Neural cell (in vitro differentiated cells): Measurements from ENCODE around the gene NSFL1C. TPM values are rescaled to one million over a fixed set of nuclear protein-coding genes. Genes with fewer than 3 reads are reported as not detected.

Experiments used
- H2AFZ ChIP-seq: fragments of 200-600, 300-800 bp; sonication (generic), shearing (Covaris generic); 2 replicates; pipeline ENCODE4 v1.6.0; 2014; ENCODE audit warnings: low read depth, mild to moderate bottlenecking, antibody characterized with exemption, low read length, moderate library complexity
- H3F3A ChIP-seq: fragments of 200-600 bp; shearing (Covaris generic); 2 replicates; pipeline ENCODE4 v1.6.1; 2016; ENCODE audit warnings: mild to moderate bottlenecking, moderate library complexity, mixed read lengths, antibody characterized with exemption, low read length; ENCODE audit not compliant: insufficient read depth, poor library complexity, severe bottlenecking
- H3K27ac ChIP-seq: fragments of 200-600, 300-800 bp; sonication (generic), shearing (Covaris generic); 2 replicates; pipeline ENCODE4 v1.5.1; 2014; ENCODE audit warnings: mild to moderate bottlenecking, low read length, moderate library complexity
- H3K27me3 ChIP-seq: fragments of 300-800, 200-600 bp; sonication (generic), shearing (Covaris generic); 2 replicates; pipeline ENCODE4 v1.6.0; 2014; ENCODE audit warnings: mild to moderate bottlenecking, low read depth, low read length, moderate library complexity; ENCODE audit not compliant: insufficient read depth
- H3K36me3 ChIP-seq: fragments of 300-800, 200-600 bp; sonication (generic), shearing (Covaris generic); 2 replicates; pipeline ENCODE4 v1.5.1; 2014; ENCODE audit warnings: mild to moderate bottlenecking, antibody characterized with exemption, low read length, moderate library complexity; ENCODE audit not compliant: insufficient read depth
- H3K4me2 ChIP-seq: fragments of 300-800, 200-600 bp; sonication (generic), shearing (Covaris generic); 2 replicates; pipeline ENCODE4 v1.6.0; 2014; ENCODE audit warnings: mild to moderate bottlenecking, low read length
- H3K4me3 ChIP-seq: fragments of 300-800, 200-600 bp; sonication (generic), shearing (Covaris generic); 2 replicates; pipeline ENCODE4 v1.5.1; 2014; ENCODE audit warnings: mild to moderate bottlenecking, low read length, moderate library complexity
- H3K79me2 ChIP-seq: fragments of 200-600 bp; shearing (Covaris generic); replicated peaks from 2 replicates; pipeline ENCODE4 v1.6.0; 2014; ENCODE audit warnings: mild to moderate bottlenecking, low read length, moderate library complexity; ENCODE audit not compliant: insufficient read depth
- H3K9ac ChIP-seq: fragments of 300-800, 200-600 bp; sonication (generic), shearing (Covaris generic); 2 replicates; pipeline ENCODE4 v1.6.1; 2016; ENCODE audit warnings: mild to moderate bottlenecking, low read length, mixed read lengths
- H3K9me2 ChIP-seq: fragments of 200-600 bp; shearing (Covaris generic); 2 replicates; pipeline ENCODE4 v1.6.1; 2016; ENCODE audit warnings: mild to moderate bottlenecking, low read length, mixed read lengths; ENCODE audit not compliant: insufficient read depth
- H3K9me3 ChIP-seq: fragments of 200-600, 300-800 bp; sonication (generic), shearing (Covaris generic); 2 replicates; pipeline ENCODE4 v1.6.1; 2016; ENCODE audit warnings: mild to moderate bottlenecking, mixed run types, low read length, moderate library complexity, mixed read lengths
- H4K20me1 ChIP-seq: fragments of 200-600 bp; shearing (Covaris generic); 2 replicates; pipeline ENCODE4 v1.6.1; 2016; ENCODE audit warnings: mild to moderate bottlenecking, mixed run types; ENCODE audit not compliant: insufficient read depth
- CTCF ChIP-seq: fragments of 450-650 bp; IDR thresholded peaks from 2 replicates; pipeline ENCODE4 v1.5.1; 2014; ENCODE audit warnings: antibody characterized with exemption, mild to moderate bottlenecking, moderate library complexity; ENCODE audit not compliant: poor library complexity, severe bottlenecking
- EP300 ChIP-seq: fragments of 450-650 bp; conservative IDR thresholded peaks from 2 replicates; pipeline ENCODE4 v1.6.1; 2014; ENCODE audit warnings: antibody characterized with exemption, mild to moderate bottlenecking, moderate library complexity; ENCODE audit not compliant: poor library complexity, severe bottlenecking
- EZH2 ChIP-seq: fragments of 200-600, 300-800 bp; shearing (Covaris generic), sonication (generic); IDR thresholded peaks from 2 replicates; pipeline ENCODE4 v1.6.1; 2014; ENCODE audit warnings: antibody characterized with exemption, low read length, borderline replicate concordance, mild to moderate bottlenecking; ENCODE audit not compliant: insufficient read depth, poor library complexity, severe bottlenecking
- MXI1 ChIP-seq: fragments of 450-650 bp; conservative IDR thresholded peaks from 2 replicates; pipeline ENCODE4 v1.6.1; 2014; ENCODE audit warnings: antibody characterized with exemption, mild to moderate bottlenecking; ENCODE audit not compliant: poor library complexity, severe bottlenecking
- POLR2AphosphoS5 ChIP-seq: IDR thresholded peaks from 2 replicates; pipeline ENCODE4 v1.6.1; 2012
- RAD21 ChIP-seq: fragments of 450-650 bp; conservative IDR thresholded peaks from 2 replicates; pipeline ENCODE4 v1.6.1; 2014; ENCODE audit warnings: antibody characterized with exemption, mild to moderate bottlenecking, moderate library complexity
- REST ChIP-seq: IDR thresholded peaks from 2 replicates; pipeline ENCODE4 v1.6.1; 2012; ENCODE audit warnings: borderline replicate concordance
- SMC3 ChIP-seq: fragments of 450-650 bp; conservative IDR thresholded peaks from 2 replicates; pipeline ENCODE4 v1.6.1; 2014; ENCODE audit warnings: antibody characterized with exemption, mild to moderate bottlenecking, moderate library complexity; ENCODE audit not compliant: poor library complexity
- TAF1 ChIP-seq: IDR thresholded peaks from 2 replicates; pipeline ENCODE4 v1.6.1; 2012; ENCODE audit warnings: low read depth
- polyA plus RNA-seq: library from polyadenylated mRNA; depleted of rRNA; stranded (reverse); fragments of >200 nt; gene quantifications from 2 replicates; pipeline ENCODE4 v1.2.3, GENCODE V29; 2014

Gene NSFL1C
- polyA plus RNA-seq, 1 donor from 2014 or later = 48.7 TPM

GRCh38 chr20:1462001-1462400 lies 4.6 kb downstream of the NSFL1C start:
- no peaks in the 10 kb centered on the region for H4K20me1 ChIP-seq
- H3K4me3 ChIP-seq = no peak overlapping the region
- TF ChIP-seq EZH2 = no peak
- no peak for TF ChIP-seq REST
- TF ChIP-seq TAF1 = no peak
- no peak for TF ChIP-seq CTCF
- TF ChIP-seq EP300 = no peak
- no peak for TF ChIP-seq SMC3
- TF ChIP-seq POLR2AphosphoS5 = no peak
- TF ChIP-seq RAD21 = no peak
- TF ChIP-seq MXI1 = no peak
- H3K27ac ChIP-seq = no peak overlapping the region
- H3K9ac ChIP-seq = no peak overlapping the region
- H3K4me2 ChIP-seq = no peak overlapping the region
- H3F3A ChIP-seq = no peaks in the 10 kb centered on the region
- no peak overlapping the region for H2AFZ ChIP-seq
- H3K27me3 ChIP-seq = no peaks in the 10 kb centered on the region
- H3K9me3 ChIP-seq = no peaks in the 10 kb centered on the region
- peaks cover 26% of the 10 kb centered on the region for H3K79me2 ChIP-seq
- no peaks in the 10 kb centered on the region for H3K9me2 ChIP-seq
- no peaks in the 10 kb centered on the region for H3K36me3 ChIP-seq

- H3K9me2 ChIP-seq = no peaks in the 10 kb centered on the region
- no peaks in the 10 kb centered on the region for H4K20me1 ChIP-seq
- peaks cover 18% of the 10 kb centered on the region for H3K79me2 ChIP-seq
- H2AFZ ChIP-seq = no peak overlapping the region
- no peaks in the 10 kb centered on the region for H3K27me3 ChIP-seq
- H3K4me2 ChIP-seq = no peak overlapping the region
- no peaks in the 10 kb centered on the region for H3K9me3 ChIP-seq
- H3K9ac ChIP-seq = no peak overlapping the region
- H3K36me3 ChIP-seq = peaks cover 8% of the 10 kb centered on the region
- no peak overlapping the region for H3K27ac ChIP-seq
- no peak for TF ChIP-seq SMC3
- no peak for TF ChIP-seq REST
- no peak for TF ChIP-seq EP300
- TF ChIP-seq POLR2AphosphoS5 = no peak
- no peak for TF ChIP-seq CTCF
- TF ChIP-seq MXI1 = no peak
- TF ChIP-seq RAD21 = no peak
- TF ChIP-seq TAF1 = no peak
- H3F3A ChIP-seq = no peaks in the 10 kb centered on the region
- H3K4me3 ChIP-seq = no peak overlapping the region
These were observed 6.4 kb downstream of the NSFL1C start for GRCh38 chr20:1460275-1460674.
